Colonic mucosa (tissue), 4 donors: ENCODE data around the gene POLR1C. TPM values are rescaled to one million over a fixed set of nuclear protein-coding genes. Genes with fewer than 3 reads are reported as not detected.

Experiments used
- DNase-seq: peaks from one replicate; pipeline ENCODE4 v3.0.0-alpha.2; 2020
- H3K27ac ChIP-seq: fragments of 200-600 bp; one replicate; pipeline ENCODE4 v1.8.0; 2021
- H3K27me3 ChIP-seq: fragments of 200-600 bp; one replicate; pipeline ENCODE4 v1.8.0; 2021
- H3K36me3 ChIP-seq: fragments of 200-600 bp; one replicate; pipeline ENCODE4 v1.8.0; 2021
- H3K4me1 ChIP-seq: fragments of 200-600 bp; one replicate; pipeline ENCODE4 v1.8.0; 2021; ENCODE audit warnings: mild to moderate bottlenecking
- H3K4me3 ChIP-seq: fragments of 200-600 bp; one replicate; pipeline ENCODE4 v1.8.0; 2021
- H3K9ac ChIP-seq, 2 donors: one replicate each; pipeline ENCODE4 v1.7.0; 2013; ENCODE audit warnings: control low read depth in 2 of 2, low read depth in 2 of 2, low read length in 2 of 2
- H3K9me3 ChIP-seq: fragments of 200-600 bp; one replicate; pipeline ENCODE4 v1.8.0; 2021
- CTCF ChIP-seq: fragments of 200-600 bp; IDR thresholded peaks from one replicate; pipeline ENCODE4 v1.8.0; 2022; ENCODE audit warnings: antibody characterized with exemption, mild to moderate bottlenecking
- intact Hi-C: fragments of 100-400 bp; cut with DNase I; formaldehyde crosslinking; loops from one replicate; pipeline ENCODE4 v1.14.1; 2022
- total RNA-seq, 2 donors: library from RNA; stranded (reverse); fragmentation: NEBNext Ultra II Directional in 1 of 2; extraction: Animal tissue kit (Norgen Biotek cat#: 25700) in 1 of 2; gene quantifications; one replicate each; pipeline ENCODE4 v1.2.1, GENCODE V29; 2021
- donor health status: healthy.
- donor health status: DM: no; HTN: no; CAD: no.
- donor health status: DM: no; HTN: no; CAD: no.

The POLR1C gene
- total RNA-seq, 2 donors from 2014 or later, result 28.1 to 41.8 TPM

- Histone ChIP-seq H3K27me3 (no peaks in the 10 kb centered on the region), H3K4me1 (no peaks in the 10 kb centered on the region), H3K27ac (no peak overlapping the region), H3K4me3 (no peak overlapping the region), H3K36me3 (peaks cover 15% of the 10 kb centered on the region), H3K9me3 (no peaks in the 10 kb centered on the region), H3K9ac (no peak overlapping the region)
- DNase-seq, result no peak
- no peak for TF ChIP-seq CTCF
- intact Hi-C loops, result loop anchor here (10.0 kb wide), 1 partner anchor 239 kb away; no protein-coding TSS in a partner anchor
Observed at GRCh38 chr6:43503443-43503842, 13.4 kb upstream of the POLR1C start.

- no peaks in the 10 kb centered on the region for H3K9me3 ChIP-seq
- H3K4me3 ChIP-seq, result no peak overlapping the region
- TF ChIP-seq CTCF, result no peak
- intact Hi-C loops, result loop anchor here (5.0 to 10.0 kb wide), 2 partner anchors 118 to 240 kb away; no protein-coding TSS in a partner anchor
- DNase-seq, result no peak
- H3K4me1 ChIP-seq, result no peaks in the 10 kb centered on the region
- H3K9ac ChIP-seq, result no peak overlapping the region
- no peak overlapping the region for H3K27ac ChIP-seq
- H3K36me3 ChIP-seq, result peaks cover 8% of the 10 kb centered on the region
- H3K27me3 ChIP-seq, result no peaks in the 10 kb centered on the region
Observed at GRCh38 chr6:43504756-43505593, 11.9 kb upstream of the POLR1C start.

- no peak overlapping the region for H3K9ac ChIP-seq
Observed at GRCh38 chr6:43505718-43506117, 11.2 kb upstream of the POLR1C start.

GRCh38 chr6:43506171-43506570, 10.7 kb upstream of the POLR1C start:
- intact Hi-C loops, result loop anchor here (2.0 to 10.0 kb wide), 3 partner anchors 51 to 241 kb away; partner anchors contain the start of gene DLK2
- Histone ChIP-seq H3K27ac (no peak overlapping the region), H3K36me3 (no peaks in the 10 kb centered on the region)

More at GRCh38 chr6:43505718-43506117, 11.2 kb upstream of the POLR1C start:
- DNase-seq, result no peak
- intact Hi-C loops, result loop anchor here (2.0 to 10.0 kb wide), 3 partner anchors 51 to 241 kb away; partner anchors contain the start of gene DLK2
- H3K36me3 ChIP-seq, result peaks cover 3% of the 10 kb centered on the region
- TF ChIP-seq CTCF, result no peak
- H3K9me3 ChIP-seq, result no peaks in the 10 kb centered on the region
- H3K4me3 ChIP-seq, result no peak overlapping the region
- H3K27me3 ChIP-seq, result no peaks in the 10 kb centered on the region
- no peak overlapping the region for H3K27ac ChIP-seq
- H3K4me1 ChIP-seq, result no peaks in the 10 kb centered on the region

More at GRCh38 chr6:43506171-43506570, 10.7 kb upstream of the POLR1C start:
- no peaks in the 10 kb centered on the region for H3K27me3 ChIP-seq
- H3K4me1 ChIP-seq, result no peaks in the 10 kb centered on the region
- no peaks in the 10 kb centered on the region for H3K9me3 ChIP-seq
- no peak for DNase-seq
- no peak for TF ChIP-seq CTCF
- H3K9ac ChIP-seq, result no peak overlapping the region
- H3K4me3 ChIP-seq, result no peak overlapping the region
